Measurements from ENCODE around the gene C3orf20. TPM values are rescaled to one million over a fixed set of nuclear protein-coding genes. Genes with fewer than 3 reads are reported as not detected.

Gene C3orf20
- total RNA-seq, 1 experiment from 2014 or later = not detected

DNA sequence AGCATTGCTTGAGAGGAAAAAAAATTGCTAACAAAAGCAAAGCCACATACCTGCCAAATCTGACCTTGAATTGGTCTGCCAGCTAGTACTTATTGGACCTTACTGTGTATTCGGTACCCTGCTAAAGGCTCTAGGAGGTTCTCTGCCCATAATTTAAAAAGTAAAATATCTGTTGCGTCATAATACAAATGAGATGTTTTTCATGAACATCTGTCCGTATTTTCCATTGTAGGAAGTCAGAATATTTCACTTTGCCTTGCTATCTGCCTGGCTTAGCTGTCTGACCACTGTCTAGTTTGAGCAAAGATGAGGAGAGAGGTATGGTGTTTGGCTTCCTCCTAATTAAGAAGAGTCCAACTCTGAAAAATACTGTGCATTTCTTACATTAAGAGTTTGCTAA, 10.8 kb upstream of the C3orf20 start:
- Mint-ChIP-seq H3K4me1 (no peaks in the 10 kb centered on the region), H3K9me3 (no peaks in the 10 kb centered on the region), H3K27ac (no peak overlapping the region), H3K4me3 (no peak overlapping the region), H3K27me3 (ENCODE audit: low read depth) (no peaks in the 10 kb centered on the region), H3K36me3 (peaks cover 83% of the 10 kb centered on the region)
- POLR2A ChIA-PET = no interaction called here
- ATAC-seq = no peak
- DNase-seq (ENCODE audit: low spot score) = no peak
- TF ChIP-seq, protein P1, sequence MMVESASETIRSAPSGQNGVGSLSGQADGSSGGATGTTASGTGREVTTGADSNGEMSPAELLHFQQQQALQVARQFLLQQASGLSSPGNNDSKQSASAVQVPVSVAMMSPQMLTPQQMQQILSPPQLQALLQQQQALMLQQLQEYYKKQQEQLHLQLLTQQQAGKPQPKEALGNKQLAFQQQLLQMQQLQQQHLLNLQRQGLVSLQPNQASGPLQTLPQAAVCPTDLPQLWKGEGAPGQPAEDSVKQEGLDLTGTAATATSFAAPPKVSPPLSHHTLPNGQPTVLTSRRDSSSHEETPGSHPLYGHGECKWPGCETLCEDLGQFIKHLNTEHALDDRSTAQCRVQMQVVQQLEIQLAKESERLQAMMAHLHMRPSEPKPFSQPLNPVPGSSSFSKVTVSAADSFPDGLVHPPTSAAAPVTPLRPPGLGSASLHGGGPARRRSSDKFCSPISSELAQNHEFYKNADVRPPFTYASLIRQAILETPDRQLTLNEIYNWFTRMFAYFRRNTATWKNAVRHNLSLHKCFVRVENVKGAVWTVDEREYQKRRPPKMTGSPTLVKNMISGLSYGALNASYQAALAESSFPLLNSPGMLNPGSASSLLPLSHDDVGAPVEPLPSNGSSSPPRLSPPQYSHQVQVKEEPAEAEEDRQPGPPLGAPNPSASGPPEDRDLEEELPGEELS (CRISPR knock-in tag; IDR thresholded peaks at IDR 0.05) = no peak
- TF ChIP-seq ZNF532 (CRISPR knock-in tag; IDR thresholded peaks at IDR 0.05; ENCODE audit: borderline replicate concordance) = no peak
- no peak for TF ChIP-seq GRHL2 (CRISPR knock-in tag; IDR thresholded peaks at IDR 0.05; ENCODE audit: insufficient replicate concordance, severe bottlenecking)
- no peak for TF ChIP-seq OVOL2 (CRISPR knock-in tag; IDR thresholded peaks at IDR 0.05; ENCODE audit: borderline replicate concordance)
- TF ChIP-seq, protein P2, sequence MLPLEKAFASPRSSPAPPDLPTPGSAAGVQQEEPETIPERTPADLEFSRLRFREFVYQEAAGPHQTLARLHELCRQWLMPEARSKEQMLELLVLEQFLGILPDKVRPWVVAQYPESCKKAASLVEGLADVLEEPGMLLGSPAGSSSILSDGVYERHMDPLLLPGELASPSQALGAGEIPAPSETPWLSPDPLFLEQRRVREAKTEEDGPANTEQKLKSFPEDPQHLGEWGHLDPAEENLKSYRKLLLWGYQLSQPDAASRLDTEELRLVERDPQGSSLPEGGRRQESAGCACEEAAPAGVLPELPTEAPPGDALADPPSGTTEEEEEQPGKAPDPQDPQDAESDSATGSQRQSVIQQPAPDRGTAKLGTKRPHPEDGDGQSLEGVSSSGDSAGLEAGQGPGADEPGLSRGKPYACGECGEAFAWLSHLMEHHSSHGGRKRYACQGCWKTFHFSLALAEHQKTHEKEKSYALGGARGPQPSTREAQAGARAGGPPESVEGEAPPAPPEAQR (CRISPR knock-in tag; IDR thresholded peaks at IDR 0.05) = no peak
- TF ChIP-seq ELF4 (CRISPR knock-in tag; IDR thresholded peaks at IDR 0.05; ENCODE audit: low read depth) = no peak
- TF ChIP-seq, protein P3, sequence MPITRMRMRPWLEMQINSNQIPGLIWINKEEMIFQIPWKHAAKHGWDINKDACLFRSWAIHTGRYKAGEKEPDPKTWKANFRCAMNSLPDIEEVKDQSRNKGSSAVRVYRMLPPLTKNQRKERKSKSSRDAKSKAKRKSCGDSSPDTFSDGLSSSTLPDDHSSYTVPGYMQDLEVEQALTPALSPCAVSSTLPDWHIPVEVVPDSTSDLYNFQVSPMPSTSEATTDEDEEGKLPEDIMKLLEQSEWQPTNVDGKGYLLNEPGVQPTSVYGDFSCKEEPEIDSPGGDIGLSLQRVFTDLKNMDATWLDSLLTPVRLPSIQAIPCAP (CRISPR knock-in tag; IDR thresholded peaks at IDR 0.05) = no peak
- TF ChIP-seq, protein P4, sequence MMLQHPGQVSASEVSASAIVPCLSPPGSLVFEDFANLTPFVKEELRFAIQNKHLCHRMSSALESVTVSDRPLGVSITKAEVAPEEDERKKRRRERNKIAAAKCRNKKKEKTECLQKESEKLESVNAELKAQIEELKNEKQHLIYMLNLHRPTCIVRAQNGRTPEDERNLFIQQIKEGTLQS (CRISPR knock-in tag; conservative IDR thresholded peaks at IDR 0.05) = no peak
- TF ChIP-seq ESRRA (CRISPR knock-in tag; IDR thresholded peaks at IDR 0.05; ENCODE audit: borderline replicate concordance) = no peak
- TF ChIP-seq, protein P5, sequence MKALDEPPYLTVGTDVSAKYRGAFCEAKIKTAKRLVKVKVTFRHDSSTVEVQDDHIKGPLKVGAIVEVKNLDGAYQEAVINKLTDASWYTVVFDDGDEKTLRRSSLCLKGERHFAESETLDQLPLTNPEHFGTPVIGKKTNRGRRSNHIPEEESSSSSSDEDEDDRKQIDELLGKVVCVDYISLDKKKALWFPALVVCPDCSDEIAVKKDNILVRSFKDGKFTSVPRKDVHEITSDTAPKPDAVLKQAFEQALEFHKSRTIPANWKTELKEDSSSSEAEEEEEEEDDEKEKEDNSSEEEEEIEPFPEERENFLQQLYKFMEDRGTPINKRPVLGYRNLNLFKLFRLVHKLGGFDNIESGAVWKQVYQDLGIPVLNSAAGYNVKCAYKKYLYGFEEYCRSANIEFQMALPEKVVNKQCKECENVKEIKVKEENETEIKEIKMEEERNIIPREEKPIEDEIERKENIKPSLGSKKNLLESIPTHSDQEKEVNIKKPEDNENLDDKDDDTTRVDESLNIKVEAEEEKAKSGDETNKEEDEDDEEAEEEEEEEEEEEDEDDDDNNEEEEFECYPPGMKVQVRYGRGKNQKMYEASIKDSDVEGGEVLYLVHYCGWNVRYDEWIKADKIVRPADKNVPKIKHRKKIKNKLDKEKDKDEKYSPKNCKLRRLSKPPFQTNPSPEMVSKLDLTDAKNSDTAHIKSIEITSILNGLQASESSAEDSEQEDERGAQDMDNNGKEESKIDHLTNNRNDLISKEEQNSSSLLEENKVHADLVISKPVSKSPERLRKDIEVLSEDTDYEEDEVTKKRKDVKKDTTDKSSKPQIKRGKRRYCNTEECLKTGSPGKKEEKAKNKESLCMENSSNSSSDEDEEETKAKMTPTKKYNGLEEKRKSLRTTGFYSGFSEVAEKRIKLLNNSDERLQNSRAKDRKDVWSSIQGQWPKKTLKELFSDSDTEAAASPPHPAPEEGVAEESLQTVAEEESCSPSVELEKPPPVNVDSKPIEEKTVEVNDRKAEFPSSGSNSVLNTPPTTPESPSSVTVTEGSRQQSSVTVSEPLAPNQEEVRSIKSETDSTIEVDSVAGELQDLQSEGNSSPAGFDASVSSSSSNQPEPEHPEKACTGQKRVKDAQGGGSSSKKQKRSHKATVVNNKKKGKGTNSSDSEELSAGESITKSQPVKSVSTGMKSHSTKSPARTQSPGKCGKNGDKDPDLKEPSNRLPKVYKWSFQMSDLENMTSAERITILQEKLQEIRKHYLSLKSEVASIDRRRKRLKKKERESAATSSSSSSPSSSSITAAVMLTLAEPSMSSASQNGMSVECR (CRISPR knock-in tag; IDR thresholded peaks at IDR 0.05; ENCODE audit: borderline replicate concordance) = no peak
- CTCF ChIA-PET = interaction anchor here (1.0 kb wide), 1 partner anchor 9 kb away, joined by 3 read pairs; no protein-coding TSS in a partner anchor

- Mint-ChIP-seq H3K9me3 (no peaks in the 10 kb centered on the region), H3K27me3 (ENCODE audit: low read depth) (no peaks in the 10 kb centered on the region), H3K4me3 (no peak overlapping the region), H3K36me3 (peaks cover 38% of the 10 kb centered on the region), H3K4me1 (no peaks in the 10 kb centered on the region), H3K27ac (no peak overlapping the region)
- CTCF ChIA-PET = interaction anchor here (0.7 to 5.8 kb wide), 10 partner anchors 8 to 274 kb away, joined by 3 to 59 read pairs (median 8); no protein-coding TSS in a partner anchor
- POLR2A ChIA-PET = interaction anchor here (0.6 to 0.7 kb wide), 3 partner anchors 89 to 376 kb away, joined by 4 to 6 read pairs (median 4); no protein-coding TSS in a partner anchor
- no peak for DNase-seq (ENCODE audit: low spot score)
- TF ChIP-seq CDX4 (CRISPR knock-in tag; IDR thresholded peaks at IDR 0.05; ENCODE audit: borderline replicate concordance) = no peak
- no peak for ATAC-seq
Observed at GRCh38 chr3:14672588-14672987, 2.4 kb upstream of the C3orf20 start.

Measured in WTC11 (cell line).